HG03521 (cell line): ENCODE data around the gene SETSIP.
"Not testable (repeated sequence)": the region's sequence is repeated elsewhere in the genome, so short reads cannot be mapped to it uniquely, and the experiment has no call there.

Source experiments
- ATAC-seq: cut with Tn5 transposase; IDR thresholded peaks from one replicate; pipeline ENCODE4 v1.9.1; 2021; ENCODE audit warnings: mild to moderate bottlenecking, moderate library complexity; ENCODE audit not compliant: unreplicated experiment

Gene SETSIP

DNA sequence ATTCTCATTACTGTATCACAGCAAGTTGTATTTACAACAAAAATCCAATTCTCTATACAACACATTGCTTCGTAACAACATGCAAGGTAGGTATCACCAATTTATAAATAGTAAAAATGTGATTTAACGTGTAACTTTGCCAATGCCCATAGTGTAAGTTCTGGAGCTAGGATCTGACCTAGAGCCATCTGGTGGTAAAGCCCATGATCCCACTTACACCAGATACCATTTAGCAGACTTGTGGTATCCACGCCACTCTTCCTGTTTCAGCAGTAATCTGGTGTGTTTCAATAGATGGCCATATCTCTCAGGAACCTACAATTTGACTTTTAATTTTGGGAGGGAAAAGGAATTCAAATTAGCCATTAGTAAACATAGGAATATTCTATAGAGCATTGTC, 10.2 kb downstream of the SETSIP start:
- no peak for ATAC-seq

DNA sequence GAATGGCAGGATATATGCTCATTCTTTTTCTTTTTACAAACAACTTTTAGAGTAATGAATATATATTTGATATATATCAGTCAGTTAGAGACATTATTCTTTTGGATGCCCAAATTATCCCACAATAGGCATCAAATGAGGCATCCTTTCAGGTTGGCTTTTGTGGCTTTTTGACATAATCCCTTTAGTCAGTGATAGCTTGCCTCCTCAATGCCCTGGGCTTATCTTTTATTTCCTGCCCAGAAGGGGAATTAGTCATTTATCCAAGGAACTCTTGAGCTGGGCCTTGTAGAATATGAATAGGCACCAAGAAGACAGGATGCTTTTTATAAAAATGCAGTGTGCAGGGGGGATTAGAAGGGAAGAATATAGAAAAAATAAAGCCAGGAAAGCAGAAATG, 23.3 kb downstream of the SETSIP start:
- no peak for ATAC-seq

- ATAC-seq = no peak
These were observed 29.3 kb downstream of the SETSIP start for GRCh38 chr1:92045766-92046495.

- ATAC-seq = no peak
These were observed 31.6 kb downstream of the SETSIP start for GRCh38 chr1:92043621-92044020.

DNA sequence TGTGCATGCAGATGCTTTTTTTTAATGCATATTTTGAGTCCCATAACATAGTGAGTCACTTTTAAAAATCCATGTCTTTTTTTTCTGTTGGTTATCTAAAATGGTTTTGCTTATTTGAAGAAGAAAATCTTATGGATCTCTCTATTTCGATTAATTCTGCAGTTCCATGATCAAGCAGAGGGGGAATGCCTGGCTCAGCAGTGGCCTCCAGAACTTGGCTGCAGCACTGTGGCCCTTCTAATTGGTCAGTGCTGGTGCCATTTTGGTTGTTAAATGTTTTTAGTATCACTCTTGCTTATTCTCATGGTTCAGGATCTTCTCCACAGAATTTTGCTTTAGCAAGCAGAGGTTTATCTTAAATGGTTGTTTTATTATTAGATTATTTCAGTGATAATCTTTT, 34.2 kb downstream of the SETSIP start:
- ATAC-seq = no peak

DNA sequence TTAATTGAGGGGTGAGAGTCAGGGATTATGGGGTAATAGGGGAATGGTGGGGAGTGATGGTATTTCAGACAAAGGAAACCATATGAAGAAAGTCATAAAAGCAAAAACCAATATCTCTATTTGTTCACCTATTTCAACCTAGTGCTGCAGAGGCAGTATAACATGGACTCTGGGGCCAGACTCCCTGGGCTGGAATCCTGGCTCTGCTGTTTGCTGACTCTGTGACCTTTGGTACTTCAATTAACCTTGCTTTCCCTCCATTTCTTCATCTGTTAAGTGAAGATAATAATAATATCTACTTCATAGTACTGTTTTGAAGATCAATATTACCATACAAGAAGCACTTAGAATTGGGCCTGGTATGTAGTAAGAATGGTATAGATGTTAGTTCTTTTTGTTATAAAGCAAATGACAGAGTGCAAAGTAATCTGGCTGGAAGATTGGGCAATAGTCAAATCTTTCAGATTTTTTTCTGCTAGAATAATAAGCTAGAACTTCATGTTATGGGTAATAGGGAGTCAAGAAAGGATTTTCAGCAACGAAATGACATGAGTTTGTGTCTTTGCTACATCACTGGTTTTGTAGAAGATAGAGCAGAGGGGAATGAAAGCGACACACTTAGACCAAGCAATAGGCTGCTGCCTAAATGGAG, 36.4 kb downstream of the SETSIP start:
- no peak for ATAC-seq

DNA sequence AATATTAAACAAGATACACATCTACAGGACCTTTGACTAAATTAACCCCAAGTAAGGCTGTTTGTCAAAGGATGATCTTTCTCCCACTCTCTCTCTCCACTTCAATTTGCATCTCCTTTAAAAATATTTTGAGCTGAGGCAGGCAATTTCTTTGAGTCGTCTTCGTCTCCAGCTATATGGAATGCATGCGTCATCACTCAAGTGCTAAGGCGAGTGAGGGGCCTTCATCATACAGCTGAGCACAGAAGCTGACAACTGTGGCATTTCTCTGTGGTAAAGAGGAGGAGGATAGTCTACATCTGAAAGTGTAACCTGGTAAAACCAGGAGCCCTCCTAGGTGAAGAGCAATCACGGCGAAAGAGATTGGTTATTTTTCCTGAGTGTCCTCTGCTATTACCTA, 37.8 kb downstream of the SETSIP start:
- ATAC-seq = no peak

GRCh38 chr1:92031281-92032110, 43.7 kb downstream of the SETSIP start:
- no peak for ATAC-seq

DNA sequence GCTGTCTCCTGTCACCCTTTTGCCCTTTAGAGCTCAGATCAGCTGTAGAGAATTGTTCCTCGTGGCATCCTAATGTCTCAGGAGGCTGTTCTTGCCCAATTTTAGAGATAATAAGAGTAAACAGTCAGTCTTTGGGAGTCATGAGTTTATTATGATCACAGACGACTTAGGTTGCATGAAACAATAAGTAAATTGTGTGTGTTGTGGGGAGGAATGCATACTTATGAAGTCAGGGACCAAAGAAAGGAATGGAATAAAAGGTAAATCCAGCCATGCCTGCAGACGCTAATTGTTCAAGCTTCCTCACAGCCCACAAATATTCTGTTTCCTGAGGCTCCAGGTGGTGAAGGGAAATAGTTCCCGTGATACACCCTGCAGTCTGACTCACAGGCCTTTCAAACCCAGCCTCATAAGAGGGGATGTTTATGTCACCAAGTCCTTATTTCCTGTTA, 44.5 kb downstream of the SETSIP start:
- ATAC-seq = no peak

- ATAC-seq = no peak
These were observed 45.8 kb downstream of the SETSIP start for GRCh38 chr1:92029241-92029922.

DNA sequence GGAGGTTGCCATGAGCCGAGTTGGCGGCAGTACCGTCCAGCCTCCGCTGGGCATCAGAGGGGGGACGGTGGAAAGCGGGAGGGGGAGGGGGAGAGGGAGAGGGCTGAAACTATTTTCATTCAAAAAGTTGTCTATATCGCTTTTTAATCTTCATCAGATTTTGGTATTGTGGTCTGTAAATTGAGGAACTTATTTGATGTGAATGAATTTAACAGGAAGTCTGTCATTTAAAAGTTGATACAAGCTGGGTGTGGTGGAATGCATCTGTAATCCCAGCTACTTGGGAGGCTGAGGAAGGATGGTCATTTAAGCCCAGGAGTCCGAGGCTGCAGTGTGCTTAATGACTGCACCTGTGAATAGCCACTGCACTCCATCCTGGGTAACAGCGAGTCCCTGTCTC, 48.4 kb downstream of the SETSIP start:
- ATAC-seq = no peak

DNA sequence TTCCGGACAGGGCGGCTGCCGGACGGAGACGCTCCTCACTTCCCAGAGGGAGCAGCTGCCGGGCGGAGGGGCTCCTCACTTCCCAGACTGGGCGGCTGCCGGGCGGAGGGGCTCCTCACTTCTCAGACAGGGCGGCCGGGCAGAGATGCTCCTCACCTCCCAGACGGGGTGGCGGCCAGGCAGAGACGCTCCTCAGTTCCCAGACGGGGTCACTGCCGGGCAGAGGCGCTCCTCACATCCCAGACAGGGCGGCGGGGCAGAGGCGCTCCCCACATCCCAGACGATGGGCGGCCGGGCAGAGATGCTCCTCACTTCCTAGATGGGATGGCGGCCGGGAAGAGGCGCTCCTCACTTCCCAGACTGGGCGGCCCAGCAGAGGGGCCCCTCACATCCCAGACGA, 49.2 kb downstream of the SETSIP start:
- not testable (repeated sequence) for ATAC-seq
